Testis (tissue), 3 donors: Measurements from ENCODE around the gene ANO2. TPM values are rescaled to one million over a fixed set of nuclear protein-coding genes. Genes with fewer than 3 reads are reported as not detected.

Experiments
- DNase-seq: peaks from one replicate; pipeline ENCODE4 v3.0.0-alpha.2; 2019
- H3K27ac ChIP-seq, 2 donors: fragments of 200-600 bp; sonication (generic); one replicate each; pipeline ENCODE4 v1.5.1; 2019
- H3K27me3 ChIP-seq: fragments of 200-600 bp; sonication (generic); one replicate; pipeline ENCODE4 v1.5.1; 2019
- H3K36me3 ChIP-seq: fragments of 200-600 bp; sonication (generic); one replicate; pipeline ENCODE4 v1.5.1; 2017; ENCODE audit warnings: low read depth; ENCODE audit errors: missing control alignments
- H3K4me1 ChIP-seq: fragments of 200-600 bp; sonication (generic); one replicate; pipeline ENCODE4 v1.5.1; 2019
- H3K4me3 ChIP-seq, 2 donors: fragments of 200-600 bp; sonication (generic); one replicate each; pipeline ENCODE4 v1.5.1; 2017 to 2019
- H3K9me3 ChIP-seq: fragments of 200-600 bp; sonication (generic); one replicate; pipeline ENCODE4 v1.5.1; 2017
- CTCF ChIP-seq, 3 experiments: fragments of 450-650 bp in 2 of 3; fragments of 200-600 bp in 1 of 3; sonication (generic) in 1 of 3; IDR thresholded peaks; one replicate each; pipeline ENCODE4 v1.5.1; 2016 to 2019; ENCODE audit warnings: antibody characterized with exemption in 3 of 3, mild to moderate bottlenecking in 2 of 3, moderate library complexity in 1 of 3
- POLR2A ChIP-seq: fragments of 450-650 bp; IDR thresholded peaks from one replicate; pipeline ENCODE4 v1.6.1; 2017; ENCODE audit warnings: antibody characterized with exemption, mild to moderate bottlenecking, moderate library complexity
- WGBS, 2 donors: methylation state at CpG; one replicate each; pipeline ENCODE4 v1.1.5; 2018; 5-methylcytosine and 5-hydroxymethylcytosine counted together
- intact Hi-C: fragments of 100-400 bp; cut with DNase I; formaldehyde crosslinking; loops from one replicate; pipeline ENCODE4 v1.15.1; 2023; ENCODE audit warnings: low total_unique reads
- polyA plus RNA-seq: library from polyadenylated mRNA; stranded (reverse); fragments of 350-450 nt; fragmentation: Illumina TruSeq; extraction: RNeasy Lipid Tissue Mini Kit (QIAGEN cat#74804); gene quantifications from one replicate; pipeline ENCODE4 v1.2.3, GENCODE V29; 2014; ENCODE audit warnings: low read depth, low replicate concordance; ENCODE audit not compliant: insufficient read depth
- total RNA-seq, 2 donors: library from RNA; depleted of rRNA; stranded (reverse); fragments of >200 nt; gene quantifications; one replicate each; pipeline ENCODE4 v1.2.3, GENCODE V29; 2016

Gene ANO2
- total and polyA plus RNA-seq, 3 donors from 2014 or later: 9.8 to 24.5 (median 24.4) TPM

DNA sequence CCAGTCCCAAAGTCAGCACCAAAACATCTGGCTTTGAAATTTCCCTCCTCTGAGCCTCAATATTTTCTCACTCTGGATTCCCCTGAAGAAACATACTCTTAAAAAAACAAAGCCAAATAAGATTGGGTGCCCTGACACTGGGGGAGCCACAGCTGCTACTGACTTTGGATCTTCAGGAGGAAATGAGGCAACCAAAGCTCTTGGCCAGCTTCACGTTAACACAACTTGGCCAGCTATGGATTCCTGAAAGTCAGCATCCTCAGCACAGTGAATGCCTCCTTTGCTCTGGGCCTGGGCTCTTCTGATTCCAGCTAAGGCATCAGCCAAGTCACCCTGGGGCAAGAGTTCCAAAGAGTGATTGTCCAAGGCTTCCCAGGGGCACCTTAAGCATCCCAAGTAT lies 254.8 kb downstream of the ANO2 start:
- TF ChIP-seq CTCF (IDR thresholded peaks at IDR 0.05): no peak
- TF ChIP-seq POLR2A: no peak
- no peak for DNase-seq
- Histone ChIP-seq H3K9me3 (no peaks in the 10 kb centered on the region), H3K4me3 (no peak overlapping the region), H3K4me1 (no peaks in the 10 kb centered on the region), H3K27ac (no peak overlapping the region), H3K27me3 (no peaks in the 10 kb centered on the region), H3K36me3 (no peaks in the 10 kb centered on the region)
- intact Hi-C loops: no loop called here
- WGBS, 2 donors: 56 to 86% methylated on average over 1 of the region's 1 CpG

DNA sequence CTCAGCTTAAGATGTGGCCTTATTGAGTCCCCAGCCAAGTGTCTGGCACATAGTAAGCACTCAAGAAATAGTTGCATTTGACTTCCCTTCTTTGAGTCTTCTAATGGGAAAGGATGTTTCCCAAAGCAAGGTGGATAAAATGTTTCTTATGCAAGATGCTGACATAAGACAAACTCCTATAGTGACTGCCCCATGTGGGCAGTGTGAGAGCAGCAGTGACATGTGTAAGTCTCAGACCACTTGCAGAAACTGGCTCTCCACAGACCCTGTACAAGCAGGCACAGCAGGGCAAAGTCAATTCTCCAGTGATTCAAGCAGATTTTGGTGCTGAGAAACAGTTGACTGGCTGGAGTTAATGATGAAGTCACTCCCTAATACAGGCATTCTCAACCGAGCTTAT lies 255.3 kb downstream of the ANO2 start:
- no peak for DNase-seq
- 88 to 89% methylated on average over 1 of the region's 1 CpG for WGBS, 2 donors
- H3K9me3 ChIP-seq: no peaks in the 10 kb centered on the region
- no peak overlapping the region for H3K27ac ChIP-seq
- no peak for TF ChIP-seq POLR2A
- no peak for TF ChIP-seq CTCF (IDR thresholded peaks at IDR 0.05)
- no peaks in the 10 kb centered on the region for H3K36me3 ChIP-seq
- no peaks in the 10 kb centered on the region for H3K27me3 ChIP-seq
- no peak overlapping the region for H3K4me3 ChIP-seq
- intact Hi-C loops: no loop called here
- no peaks in the 10 kb centered on the region for H3K4me1 ChIP-seq

DNA sequence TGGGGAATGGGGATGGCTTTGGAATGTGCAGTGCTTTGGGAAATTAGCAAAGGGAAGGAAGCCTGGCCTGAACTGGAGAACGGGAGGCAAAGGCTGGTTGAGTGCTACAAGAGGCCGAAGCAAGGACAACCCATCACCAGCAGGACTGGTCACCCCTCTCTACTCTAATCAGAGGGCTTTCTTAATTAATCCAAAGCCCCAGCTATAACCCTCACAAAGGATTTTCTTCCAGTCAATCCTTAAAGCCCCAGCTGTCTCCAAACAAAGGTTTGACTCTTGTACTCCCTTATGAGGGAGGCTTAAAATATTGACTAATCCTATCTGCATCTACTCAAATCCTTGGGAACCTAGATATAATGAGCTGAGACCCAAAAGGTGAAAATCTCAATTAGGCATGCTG lies 256.8 kb downstream of the ANO2 start:
- DNase-seq: no peak
- H3K27me3 ChIP-seq: no peaks in the 10 kb centered on the region
- H3K4me1 ChIP-seq: no peaks in the 10 kb centered on the region
- intact Hi-C loops: no loop called here
- TF ChIP-seq CTCF (IDR thresholded peaks at IDR 0.05) (no peak), POLR2A (no peak)
- H3K36me3 ChIP-seq: no peaks in the 10 kb centered on the region
- no peak overlapping the region for H3K27ac ChIP-seq
- no peak overlapping the region for H3K4me3 ChIP-seq
- no peaks in the 10 kb centered on the region for H3K9me3 ChIP-seq
- 84 to 92% methylated on average over 2 of the region's 2 CpGs for WGBS, 2 donors

- intact Hi-C loops: no loop called here
- Histone ChIP-seq H3K9me3 (no peaks in the 10 kb centered on the region), H3K27me3 (no peaks in the 10 kb centered on the region), H3K4me3 (no peak overlapping the region), H3K27ac (no peak overlapping the region), H3K36me3 (no peaks in the 10 kb centered on the region), H3K4me1 (no peaks in the 10 kb centered on the region)
- no peak for DNase-seq
- no peak for TF ChIP-seq CTCF (IDR thresholded peaks at IDR 0.05)
- TF ChIP-seq POLR2A: no peak
- WGBS, 2 donors: 30 to 69% methylated on average over 2 to 3 of the region's 3 CpGs
Measured at GRCh38 chr12:5685935-5686334, 259.1 kb downstream of the ANO2 start.

DNA sequence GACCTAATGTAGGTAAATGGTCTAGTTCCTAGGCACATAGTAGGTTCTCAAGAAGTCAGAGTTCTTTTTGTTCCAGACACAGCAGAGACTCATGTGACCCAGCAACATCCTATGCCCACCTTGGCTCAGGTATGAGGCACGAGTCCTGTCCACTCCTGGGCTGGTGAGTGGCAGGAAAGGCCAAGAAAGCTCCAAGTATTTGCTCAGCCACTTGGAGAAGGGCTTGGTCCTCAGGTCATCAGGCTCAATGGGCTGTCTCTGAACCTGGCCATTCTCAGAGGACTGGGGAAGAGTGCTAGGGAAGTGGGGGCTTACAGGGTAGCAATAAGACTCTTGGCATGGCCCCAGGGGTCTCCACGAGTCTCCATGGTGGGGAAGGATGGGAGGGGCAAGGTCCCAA lies 260.1 kb downstream of the ANO2 start:
- DNase-seq: no peak
- no peaks in the 10 kb centered on the region for H3K9me3 ChIP-seq
- H3K27me3 ChIP-seq: no peaks in the 10 kb centered on the region
- WGBS, 2 donors: 89 to 92% methylated on average over 2 of the region's 2 CpGs
- intact Hi-C loops: no loop called here
- H3K36me3 ChIP-seq: no peaks in the 10 kb centered on the region
- H3K4me1 ChIP-seq: no peaks in the 10 kb centered on the region
- no peak overlapping the region for H3K4me3 ChIP-seq
- TF ChIP-seq POLR2A: no peak
- TF ChIP-seq CTCF (IDR thresholded peaks at IDR 0.05): no peak
- H3K27ac ChIP-seq: no peak overlapping the region
